OCI-LY3 (cell line): ENCODE measurements around the gene ANKFN1.

Source experiments
- EZH2phosphoT487 ChIP-seq: fragments of 200-600 bp; shearing (Covaris generic); IDR thresholded peaks from 2 replicates; pipeline ENCODE4 v1.6.1; 2018; ENCODE audit warnings: antibody characterized with exemption, mixed run types, low read depth
- TF ChIP-seq, protein P1 (sequence below): fragments of 200-600, 300-600 bp; sonication (generic); IDR thresholded peaks from 2 replicates; pipeline ENCODE4 v1.5.1; 2014; ENCODE audit warnings: antibody characterized with exemption, low read length, low read depth

GRCh38 chr17:56176091-56176490, 22.8 kb downstream of the ANKFN1 start:
- TF ChIP-seq, protein P1, sequence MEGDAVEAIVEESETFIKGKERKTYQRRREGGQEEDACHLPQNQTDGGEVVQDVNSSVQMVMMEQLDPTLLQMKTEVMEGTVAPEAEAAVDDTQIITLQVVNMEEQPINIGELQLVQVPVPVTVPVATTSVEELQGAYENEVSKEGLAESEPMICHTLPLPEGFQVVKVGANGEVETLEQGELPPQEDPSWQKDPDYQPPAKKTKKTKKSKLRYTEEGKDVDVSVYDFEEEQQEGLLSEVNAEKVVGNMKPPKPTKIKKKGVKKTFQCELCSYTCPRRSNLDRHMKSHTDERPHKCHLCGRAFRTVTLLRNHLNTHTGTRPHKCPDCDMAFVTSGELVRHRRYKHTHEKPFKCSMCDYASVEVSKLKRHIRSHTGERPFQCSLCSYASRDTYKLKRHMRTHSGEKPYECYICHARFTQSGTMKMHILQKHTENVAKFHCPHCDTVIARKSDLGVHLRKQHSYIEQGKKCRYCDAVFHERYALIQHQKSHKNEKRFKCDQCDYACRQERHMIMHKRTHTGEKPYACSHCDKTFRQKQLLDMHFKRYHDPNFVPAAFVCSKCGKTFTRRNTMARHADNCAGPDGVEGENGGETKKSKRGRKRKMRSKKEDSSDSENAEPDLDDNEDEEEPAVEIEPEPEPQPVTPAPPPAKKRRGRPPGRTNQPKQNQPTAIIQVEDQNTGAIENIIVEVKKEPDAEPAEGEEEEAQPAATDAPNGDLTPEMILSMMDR, result no peak
- TF ChIP-seq EZH2phosphoT487, result no peak
